ENCODE measurements around the gene RPS6KA6. TPM values are rescaled to one million over a fixed set of nuclear protein-coding genes. Genes with fewer than 3 reads are reported as not detected.

The RPS6KA6 gene
- 4.0 TPM in 2 replicates for polyA plus RNA-seq (2013)

GRCh38 chrX:84187533-84188319, at the start of gene RPS6KA6:
Gene RPS6KA6 (minus strand): TSS chrX:84188199. CDS start chrX:84187899, 300 bp downstream.
- H2AFZ ChIP-seq (ENCODE audit: insufficient read depth, low read length, poor library complexity) = peak within 1 kb of the TSS; percentile 45
- DNase-seq = peak in 1 of 2 donors; percentile 38

GRCh38 chrX:84224741-84225140, 36.7 kb upstream of the RPS6KA6 start:
- Histone ChIP-seq H3K27me3 (ENCODE audit: insufficient read depth, low read length) (no peaks in the 10 kb centered on the region), H2AK5ac (ENCODE audit: low read length) (no peak overlapping the region), H3K4ac (ENCODE audit: low read depth, low read length) (no peak overlapping the region), H3K4me3 (ENCODE audit: low read depth, low read length) (no peak overlapping the region), H3K9ac (ENCODE audit: low read length) (no peak overlapping the region), H3K79me2 (ENCODE audit: control insufficient read depth, insufficient read depth, low read length, poor library complexity) (no peaks in the 10 kb centered on the region), H3K4me1 (ENCODE audit: control insufficient read depth in 1 of 2, insufficient read depth in 2 of 2, low read length in 2 of 2) (no peaks in the 10 kb centered on the region), H2BK5ac (ENCODE audit: low read depth, low read length, poor library complexity) (no peak overlapping the region), H4K91ac (ENCODE audit: low read depth, low read length) (no peak overlapping the region), H3K9me3 (ENCODE audit: insufficient read depth, low read depth, low read length) (no peaks in the 10 kb centered on the region), H2AFZ (ENCODE audit: insufficient read depth, low read length, poor library complexity) (no peak overlapping the region), H3K14ac (ENCODE audit: low read length) (no peak overlapping the region), H3K18ac (ENCODE audit: low read length) (no peak overlapping the region), H3K36me3 (ENCODE audit: control insufficient read depth in 1 of 2, insufficient read depth in 2 of 2, low read length in 2 of 2) (no peaks in the 10 kb centered on the region), H2BK12ac (ENCODE audit: low read length) (no peak overlapping the region), H3K27ac (ENCODE audit: low read depth, low read length) (no peak overlapping the region), H3K23ac (ENCODE audit: low read length) (no peak overlapping the region), H4K8ac (ENCODE audit: low read depth, low read length) (no peak overlapping the region), H3K79me1 (ENCODE audit: low read length) (no peaks in the 10 kb centered on the region), H4K12ac (ENCODE audit: low read depth, low read length) (no peak overlapping the region), H2BK120ac (ENCODE audit: insufficient read depth, low read length, poor library complexity) (no peak overlapping the region), H3K4me2 (ENCODE audit: low read length) (no peak overlapping the region)
- no CpG with 5 or more reads among the region's 3 CpGs for WGBS (ENCODE audit: extremely low coverage, insufficient coverage, insufficient read length)
- no peak for DNase-seq

More at GRCh38 chrX:84187533-84188319, at the start of gene RPS6KA6:
- peak within 1 kb of the TSS; percentile 43 for H4K91ac ChIP-seq (ENCODE audit: low read depth, low read length)
- H3K4me1 ChIP-seq (ENCODE audit: control insufficient read depth in 1 of 2, insufficient read depth in 2 of 2, low read length in 2 of 2) = no peaks in the 10 kb centered on the region
- H3K14ac ChIP-seq (ENCODE audit: low read length) = peak within 1 kb of the TSS; percentile 48
- no peaks in the 10 kb centered on the region for H3K36me3 ChIP-seq (ENCODE audit: control insufficient read depth in 1 of 2, insufficient read depth in 2 of 2, low read length in 2 of 2)
- peak within 1 kb of the TSS; percentile 66 for H3K9ac ChIP-seq (ENCODE audit: low read length)
- H3K18ac ChIP-seq (ENCODE audit: low read length) = peak within 1 kb of the TSS; percentile 11
- no peak within 1 kb of the TSS for H2AK5ac ChIP-seq (ENCODE audit: low read length)
- WGBS (ENCODE audit: extremely low coverage, insufficient coverage, insufficient read length) = no CpG with 5 or more reads among the region's 81 CpGs
- no peak within 1 kb of the TSS for H4K12ac ChIP-seq (ENCODE audit: low read depth, low read length)
- H2BK120ac ChIP-seq (ENCODE audit: insufficient read depth, low read length, poor library complexity) = no peak within 1 kb of the TSS
- H3K79me1 ChIP-seq (ENCODE audit: low read length) = no peaks in the 10 kb centered on the region
- H3K79me2 ChIP-seq (ENCODE audit: control insufficient read depth, insufficient read depth, low read length, poor library complexity) = peaks cover 3% of the 10 kb centered on the region
- H3K4me2 ChIP-seq (ENCODE audit: low read length) = peak within 1 kb of the TSS; percentile 96
- H4K8ac ChIP-seq (ENCODE audit: low read depth, low read length) = peak within 1 kb of the TSS; percentile 58
- H3K27me3 ChIP-seq (ENCODE audit: insufficient read depth, low read length) = no peaks in the 10 kb centered on the region
- H2BK5ac ChIP-seq (ENCODE audit: low read depth, low read length, poor library complexity) = no peak within 1 kb of the TSS
- no peak within 1 kb of the TSS for H3K23ac ChIP-seq (ENCODE audit: low read length)
- no peak within 1 kb of the TSS for H3K4ac ChIP-seq (ENCODE audit: low read depth, low read length)
- no peak within 1 kb of the TSS for H3K27ac ChIP-seq (ENCODE audit: low read depth, low read length)
- H3K9me3 ChIP-seq (ENCODE audit: insufficient read depth, low read depth, low read length) = no peaks in the 10 kb centered on the region
- H2BK12ac ChIP-seq (ENCODE audit: low read length) = no peak within 1 kb of the TSS
- peak within 1 kb of the TSS; percentile 86 for H3K4me3 ChIP-seq (ENCODE audit: low read depth, low read length)

- no peak overlapping the region for H3K4ac ChIP-seq (ENCODE audit: low read depth, low read length)
- H3K4me3 ChIP-seq (ENCODE audit: low read depth, low read length) = no peak overlapping the region
- H3K4me1 ChIP-seq (ENCODE audit: control insufficient read depth in 1 of 2, insufficient read depth in 2 of 2, low read length in 2 of 2) = no peaks in the 10 kb centered on the region
- no peak overlapping the region for H4K8ac ChIP-seq (ENCODE audit: low read depth, low read length)
- H3K9me3 ChIP-seq (ENCODE audit: insufficient read depth, low read depth, low read length) = no peaks in the 10 kb centered on the region
- H3K27ac ChIP-seq (ENCODE audit: low read depth, low read length) = no peak overlapping the region
- no peaks in the 10 kb centered on the region for H3K79me1 ChIP-seq (ENCODE audit: low read length)
- no peak overlapping the region for H3K14ac ChIP-seq (ENCODE audit: low read length)
- no peak overlapping the region for H3K18ac ChIP-seq (ENCODE audit: low read length)
- no peak overlapping the region for H4K12ac ChIP-seq (ENCODE audit: low read depth, low read length)
- no peak overlapping the region for H4K91ac ChIP-seq (ENCODE audit: low read depth, low read length)
- DNase-seq = no peak
- H3K23ac ChIP-seq (ENCODE audit: low read length) = no peak overlapping the region
- no peak overlapping the region for H2BK120ac ChIP-seq (ENCODE audit: insufficient read depth, low read length, poor library complexity)
- H3K4me2 ChIP-seq (ENCODE audit: low read length) = no peak overlapping the region
- H2BK5ac ChIP-seq (ENCODE audit: low read depth, low read length, poor library complexity) = no peak overlapping the region
- no peaks in the 10 kb centered on the region for H3K27me3 ChIP-seq (ENCODE audit: insufficient read depth, low read length)
- no peak overlapping the region for H2BK12ac ChIP-seq (ENCODE audit: low read length)
- H3K79me2 ChIP-seq (ENCODE audit: control insufficient read depth, insufficient read depth, low read length, poor library complexity) = no peaks in the 10 kb centered on the region
- H3K36me3 ChIP-seq (ENCODE audit: control insufficient read depth in 1 of 2, insufficient read depth in 2 of 2, low read length in 2 of 2) = no peaks in the 10 kb centered on the region
- no peak overlapping the region for H3K9ac ChIP-seq (ENCODE audit: low read length)
- no peak overlapping the region for H2AK5ac ChIP-seq (ENCODE audit: low read length)
- no peak overlapping the region for H2AFZ ChIP-seq (ENCODE audit: insufficient read depth, low read length, poor library complexity)
Observed at GRCh38 chrX:84223261-84223660, 35.3 kb upstream of the RPS6KA6 start.

GRCh38 chrX:84221181-84221580, 33.2 kb upstream of the RPS6KA6 start:
- H4K91ac ChIP-seq (ENCODE audit: low read depth, low read length) = no peak overlapping the region
- no peaks in the 10 kb centered on the region for H3K27me3 ChIP-seq (ENCODE audit: insufficient read depth, low read length)
- H4K8ac ChIP-seq (ENCODE audit: low read depth, low read length) = no peak overlapping the region
- no peak overlapping the region for H3K27ac ChIP-seq (ENCODE audit: low read depth, low read length)
- H2BK5ac ChIP-seq (ENCODE audit: low read depth, low read length, poor library complexity) = no peak overlapping the region
- H3K79me1 ChIP-seq (ENCODE audit: low read length) = no peaks in the 10 kb centered on the region
- H3K9me3 ChIP-seq (ENCODE audit: insufficient read depth, low read depth, low read length) = no peaks in the 10 kb centered on the region
- no peaks in the 10 kb centered on the region for H3K4me1 ChIP-seq (ENCODE audit: control insufficient read depth in 1 of 2, insufficient read depth in 2 of 2, low read length in 2 of 2)
- H3K18ac ChIP-seq (ENCODE audit: low read length) = no peak overlapping the region
- no peak overlapping the region for H3K4me3 ChIP-seq (ENCODE audit: low read depth, low read length)
- no peaks in the 10 kb centered on the region for H3K79me2 ChIP-seq (ENCODE audit: control insufficient read depth, insufficient read depth, low read length, poor library complexity)
- H3K4me2 ChIP-seq (ENCODE audit: low read length) = no peak overlapping the region
- H3K36me3 ChIP-seq (ENCODE audit: control insufficient read depth in 1 of 2, insufficient read depth in 2 of 2, low read length in 2 of 2) = no peaks in the 10 kb centered on the region
- no peak overlapping the region for H3K4ac ChIP-seq (ENCODE audit: low read depth, low read length)
- H2BK12ac ChIP-seq (ENCODE audit: low read length) = no peak overlapping the region
- no peak overlapping the region for H3K23ac ChIP-seq (ENCODE audit: low read length)
- WGBS (ENCODE audit: extremely low coverage, insufficient coverage, insufficient read length) = no CpG with 5 or more reads among the region's 2 CpGs
- H2AFZ ChIP-seq (ENCODE audit: insufficient read depth, low read length, poor library complexity) = no peak overlapping the region
- no peak overlapping the region for H4K12ac ChIP-seq (ENCODE audit: low read depth, low read length)
- H2AK5ac ChIP-seq (ENCODE audit: low read length) = no peak overlapping the region
- no peak overlapping the region for H3K14ac ChIP-seq (ENCODE audit: low read length)
- H2BK120ac ChIP-seq (ENCODE audit: insufficient read depth, low read length, poor library complexity) = no peak overlapping the region
- DNase-seq = no peak
- H3K9ac ChIP-seq (ENCODE audit: low read length) = no peak overlapping the region
